GM18951 (cell line): ENCODE measurements around the gene APOBEC3G.

Experiments
- POLR2A ChIP-seq: IDR thresholded peaks from 4 replicates; pipeline ENCODE4 v1.6.1; 2011; ENCODE audit warnings: mild to moderate bottlenecking; ENCODE audit not compliant: insufficient read length, insufficient read depth; ENCODE audit errors: extremely low read depth
- in situ Hi-C: fragments of 300-500 bp; cut with MboI; formaldehyde crosslinking; loops from one replicate; pipeline ENCODE4 v1.12.0; 2022; ENCODE audit warnings: low sequenced_read_pairs, mixed read lengths, inconsistent platforms; ENCODE audit not compliant: unreplicated experiment

The APOBEC3G gene

DNA sequence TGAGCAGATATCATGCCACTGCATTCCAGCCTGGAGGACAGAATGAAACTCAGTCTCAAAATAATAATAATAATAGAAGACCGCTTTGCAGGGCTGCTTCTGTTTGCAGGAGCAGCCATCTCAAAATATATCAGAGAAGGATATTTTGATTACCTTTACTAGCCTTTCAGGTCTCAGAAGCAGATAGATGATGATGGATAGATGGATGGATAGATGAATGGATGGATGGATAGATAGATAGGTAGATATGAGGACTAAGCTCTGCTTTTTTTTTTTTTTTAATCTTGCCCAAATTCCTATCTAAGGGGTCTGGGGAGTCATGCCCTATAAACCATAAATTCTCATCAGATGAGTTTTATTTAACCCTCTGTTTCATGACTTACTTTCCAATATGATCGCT is 38.5 kb downstream of the APOBEC3G start:
- no peak for TF ChIP-seq POLR2A
- in situ Hi-C loops, result no loop called here

DNA sequence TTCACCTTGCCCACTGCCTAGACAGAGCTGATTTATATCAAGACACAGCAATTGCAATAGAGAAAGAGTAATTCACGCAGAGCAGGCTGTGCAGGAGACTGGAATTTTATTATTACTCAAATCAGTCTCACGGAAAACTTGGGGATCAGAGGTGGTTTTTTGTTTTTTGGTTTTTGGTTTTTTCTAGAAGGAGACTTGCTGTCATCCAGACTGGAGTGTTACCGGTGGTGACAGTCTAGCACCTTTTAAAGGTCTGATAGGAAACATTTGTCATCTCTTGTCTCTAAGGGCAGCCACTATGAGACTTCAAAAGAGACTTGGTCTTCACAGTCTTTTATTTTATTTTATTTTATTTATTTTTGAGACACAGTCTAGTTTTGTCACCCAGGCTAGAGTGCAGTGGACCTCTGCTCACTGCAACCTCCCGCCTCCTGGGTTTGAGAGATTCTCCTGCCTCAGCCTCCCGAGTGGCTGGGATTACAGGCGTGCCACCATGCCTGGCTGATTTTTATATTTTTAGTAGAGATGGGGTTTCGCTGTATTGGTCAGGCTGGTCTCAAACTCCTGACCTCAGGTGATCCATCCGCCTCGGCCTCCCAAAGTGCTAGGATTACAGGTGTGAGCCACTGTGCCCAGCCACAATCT is 39.0 kb downstream of the APOBEC3G start:
- TF ChIP-seq POLR2A, result no peak
- in situ Hi-C loops, result no loop called here

DNA sequence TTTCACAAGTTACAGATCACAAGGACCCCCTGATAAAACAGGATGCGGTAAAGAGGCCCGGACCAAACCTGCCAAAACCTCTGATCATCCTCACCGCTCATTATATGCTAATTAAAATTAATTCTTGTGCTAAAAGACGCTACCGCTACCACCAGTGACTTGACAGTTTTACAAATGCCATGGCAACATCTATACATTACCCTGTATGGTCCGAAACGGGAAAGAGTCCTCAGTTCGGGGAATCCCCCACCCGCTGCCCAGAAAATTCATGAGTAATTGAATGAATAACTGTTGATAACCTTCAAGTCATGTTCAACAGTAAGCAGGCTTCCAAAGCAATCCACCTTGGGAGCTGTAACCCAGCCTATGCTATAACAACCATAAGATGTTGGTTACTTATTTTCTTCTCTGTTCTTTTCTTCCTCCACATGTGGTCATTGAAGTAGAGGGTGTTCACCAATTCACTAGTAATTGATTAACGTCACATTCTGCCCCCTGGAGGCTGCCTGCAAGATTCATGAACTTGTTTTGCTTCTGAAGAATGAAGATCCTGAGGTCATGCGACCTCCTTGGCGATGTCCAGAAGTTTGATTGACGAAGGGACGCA is 40.6 kb downstream of the APOBEC3G start:
- TF ChIP-seq POLR2A, result no peak
- in situ Hi-C loops, result no loop called here

DNA sequence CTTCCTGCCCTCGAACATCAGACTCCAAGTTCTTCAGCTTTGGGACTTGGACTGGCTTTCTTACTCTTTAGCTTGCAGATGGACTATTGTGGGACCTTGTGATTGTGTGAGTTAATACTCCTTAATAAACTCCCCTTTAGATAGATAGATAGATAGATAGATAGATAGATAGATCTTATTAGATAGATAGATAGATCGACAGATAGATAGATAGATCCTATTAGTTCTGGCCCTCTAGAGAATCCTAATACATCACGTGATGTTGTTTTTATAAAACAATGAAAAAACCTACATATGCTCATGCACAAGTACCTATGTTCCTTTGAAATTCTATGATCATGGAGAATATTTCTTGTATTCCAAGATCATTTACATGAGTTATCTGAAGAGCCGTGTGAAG is 43.9 kb downstream of the APOBEC3G start:
- in situ Hi-C loops, result loop anchor here (5.0 kb wide), 1 partner anchor 109 kb away; the partner anchor contains the start of gene APOBEC3C
- TF ChIP-seq POLR2A, result no peak

DNA sequence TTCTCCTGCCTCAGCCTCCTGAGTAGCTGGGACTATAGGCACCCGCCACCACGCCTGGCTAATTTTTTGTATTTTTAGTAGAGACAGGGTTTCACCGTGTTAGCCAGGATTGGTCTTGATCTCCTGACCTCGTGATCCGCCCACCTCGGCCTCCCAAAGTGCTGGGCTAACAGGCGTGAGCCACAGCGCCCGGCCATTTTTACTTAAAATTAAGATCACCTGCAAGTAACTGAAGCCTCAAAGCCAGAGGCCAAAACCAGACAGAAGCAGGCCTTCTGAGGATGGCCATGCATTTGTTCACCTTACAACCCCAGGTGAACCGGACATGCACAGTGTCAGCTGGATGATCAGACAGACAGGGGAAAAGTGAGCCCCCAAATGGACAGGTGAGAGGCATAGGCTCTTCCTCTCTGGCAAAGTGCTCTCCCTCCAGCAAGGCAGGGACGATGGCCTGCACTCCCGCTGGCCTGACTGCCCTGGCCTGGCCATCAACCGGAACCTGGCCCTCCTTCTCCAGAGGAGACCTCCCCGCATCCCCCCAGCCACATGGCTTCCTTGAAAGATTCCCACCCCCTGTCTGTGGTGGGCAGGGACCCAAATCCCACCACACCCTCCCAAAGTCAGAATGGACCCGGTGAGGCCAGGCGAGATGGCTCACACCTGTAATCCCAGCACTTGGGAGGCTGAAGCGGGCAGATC is 45.8 kb downstream of the APOBEC3G start:
- in situ Hi-C loops, result loop anchor here (5.0 kb wide), 1 partner anchor 111 kb away; the partner anchor contains the start of gene APOBEC3C
- no peak for TF ChIP-seq POLR2A

DNA sequence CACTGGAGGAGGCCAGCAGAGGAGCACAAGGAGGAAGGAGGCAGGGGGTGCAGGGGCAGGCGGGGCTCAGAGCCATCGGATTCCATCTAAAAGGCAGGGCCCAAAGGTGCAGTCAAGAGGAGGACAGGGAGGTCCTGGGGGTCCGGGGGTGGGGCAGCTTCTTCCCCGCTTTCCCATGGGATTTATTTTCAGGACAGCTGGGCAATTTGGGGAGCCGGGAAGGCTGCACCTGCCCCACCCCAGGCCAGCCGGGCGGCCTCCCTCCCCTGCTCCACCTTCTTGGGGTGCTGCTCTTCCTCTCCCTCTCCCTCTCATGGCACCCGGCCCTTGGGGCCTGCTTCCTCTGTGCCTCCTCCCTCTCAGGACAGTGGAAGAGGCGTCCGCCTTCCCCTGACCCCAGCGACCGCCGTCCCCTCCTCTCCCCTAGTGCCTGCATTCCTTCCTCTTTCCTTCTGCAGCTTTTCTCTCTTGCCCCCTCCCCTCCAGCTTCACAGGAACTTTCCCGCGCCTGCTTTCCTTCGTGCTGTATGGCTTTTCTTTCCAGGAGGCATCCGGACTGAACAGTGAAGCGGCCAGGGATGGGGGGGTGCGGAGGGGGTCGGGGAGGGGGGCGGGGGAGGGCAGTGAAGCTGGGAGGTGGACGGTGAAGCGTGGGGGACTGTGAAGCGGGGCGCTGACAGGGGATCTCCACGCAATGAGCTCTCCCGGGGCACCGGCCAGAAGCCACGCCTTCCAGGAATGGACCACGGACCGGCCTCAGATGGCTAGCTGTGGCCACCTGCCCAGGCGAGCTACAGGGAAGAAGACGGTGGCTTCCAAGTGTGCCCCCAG is 46.9 kb downstream of the APOBEC3G start:
- in situ Hi-C loops, result loop anchor here (5.0 kb wide), 1 partner anchor 112 kb away; the partner anchor contains the start of gene APOBEC3C
- TF ChIP-seq POLR2A, result no peak

DNA sequence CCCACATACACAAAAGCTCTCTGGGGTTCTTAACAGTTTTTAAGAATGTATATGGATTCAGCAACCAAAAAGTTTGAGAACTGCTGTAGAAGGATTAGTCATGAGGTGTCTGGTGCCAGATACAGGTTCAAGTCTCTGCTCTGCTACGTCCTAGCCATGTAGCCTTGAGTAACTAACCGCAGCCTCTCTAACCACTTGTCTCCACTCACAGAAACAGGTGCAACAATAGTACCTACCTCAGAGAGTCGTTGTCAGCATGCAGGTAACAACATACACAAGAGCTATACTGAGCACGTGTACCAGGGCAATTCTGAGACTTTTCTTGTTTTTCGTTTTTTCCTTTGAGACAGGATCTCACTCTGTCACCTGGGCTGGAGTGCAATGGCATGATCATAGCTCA is 48.5 kb downstream of the APOBEC3G start:
- in situ Hi-C loops, result no loop called here
- TF ChIP-seq POLR2A, result no peak

DNA sequence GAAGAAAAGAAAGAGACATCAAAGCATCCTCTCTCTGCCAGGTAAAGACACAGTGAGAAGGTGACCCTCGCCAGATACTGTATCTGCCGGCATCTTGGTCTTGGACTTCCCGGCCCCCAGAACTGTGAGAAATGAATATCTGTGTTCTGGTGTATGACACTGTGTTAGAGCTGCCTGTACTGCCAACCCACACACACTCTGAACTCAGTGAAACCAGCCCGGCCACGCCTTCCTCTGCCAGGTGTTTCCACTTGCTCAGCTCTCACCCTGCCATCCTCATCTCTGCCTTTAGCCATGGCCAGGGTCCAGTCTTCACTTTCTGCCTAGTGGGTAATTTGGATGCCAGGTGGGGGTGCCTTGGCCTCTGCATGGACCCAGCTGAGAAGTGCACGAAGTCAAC is 51.4 kb downstream of the APOBEC3G start:
- TF ChIP-seq POLR2A, result no peak
- in situ Hi-C loops, result no loop called here

DNA sequence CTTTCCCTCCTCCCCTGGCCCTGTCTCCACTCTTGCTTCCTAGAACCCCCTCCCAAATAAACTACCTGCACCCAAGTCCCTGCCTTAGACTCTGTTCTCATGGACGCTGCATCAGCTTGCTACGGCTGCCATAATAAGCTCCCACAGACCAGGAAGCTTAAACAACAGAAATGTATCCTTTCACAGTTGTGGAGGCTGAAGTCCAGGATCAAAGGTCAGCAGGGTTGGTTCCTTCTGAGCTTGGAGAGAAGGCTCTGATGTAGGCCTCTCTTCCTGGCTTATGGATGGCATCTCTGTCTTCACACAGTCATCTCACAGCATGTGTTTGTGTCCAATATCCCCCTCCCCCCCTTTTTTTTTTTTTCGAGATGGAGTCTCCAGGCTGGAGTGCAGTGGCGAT is 52.0 kb downstream of the APOBEC3G start:
- in situ Hi-C loops, result no loop called here
- TF ChIP-seq POLR2A, result no peak

DNA sequence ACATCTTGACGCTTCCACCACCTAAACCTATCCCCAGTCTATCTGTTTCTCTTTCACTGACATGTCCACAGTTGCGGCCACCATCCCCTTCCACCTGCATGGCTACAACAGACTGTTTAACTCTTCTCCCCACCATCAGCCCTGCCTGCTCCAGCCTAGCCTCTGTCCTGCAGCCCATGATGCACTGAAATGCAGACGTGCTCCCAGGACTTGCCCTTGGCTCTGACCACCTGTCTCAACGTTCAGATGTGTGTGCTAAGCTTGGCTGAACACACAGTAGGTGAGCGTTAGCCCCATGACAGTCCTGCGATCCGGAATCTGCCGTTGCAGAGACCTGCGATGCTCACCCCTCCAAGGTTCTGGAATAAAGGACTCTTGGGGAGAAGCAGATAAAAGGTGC is 52.7 kb downstream of the APOBEC3G start:
- TF ChIP-seq POLR2A, result no peak
- in situ Hi-C loops, result no loop called here

DNA sequence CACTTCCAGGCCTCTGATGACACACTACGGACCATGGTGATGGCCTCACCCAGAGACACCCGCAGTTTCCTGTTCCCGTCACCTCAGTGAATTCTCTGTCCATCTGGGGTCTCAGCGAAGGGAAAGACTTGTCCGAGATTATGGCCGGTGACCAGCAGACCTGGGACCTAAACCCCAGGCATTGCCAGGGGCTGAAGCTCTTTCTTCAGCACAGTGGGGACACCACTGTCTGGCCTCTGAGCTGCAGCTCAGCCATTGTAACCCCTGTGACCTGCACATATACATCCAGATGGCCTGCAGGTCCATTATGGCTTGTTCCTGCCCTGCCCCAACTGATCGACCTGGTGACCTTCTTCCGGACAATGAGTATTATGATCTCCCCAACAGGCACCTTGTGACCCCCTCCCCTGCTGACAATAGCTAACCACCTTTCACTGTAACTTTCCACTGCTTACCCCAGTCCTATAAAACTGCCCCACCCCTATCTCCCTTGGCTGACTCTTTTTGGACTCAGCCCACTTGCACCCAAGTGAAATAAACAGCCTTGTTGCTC is 53.2 kb downstream of the APOBEC3G start:
- TF ChIP-seq POLR2A, result no peak
- in situ Hi-C loops, result no loop called here

DNA sequence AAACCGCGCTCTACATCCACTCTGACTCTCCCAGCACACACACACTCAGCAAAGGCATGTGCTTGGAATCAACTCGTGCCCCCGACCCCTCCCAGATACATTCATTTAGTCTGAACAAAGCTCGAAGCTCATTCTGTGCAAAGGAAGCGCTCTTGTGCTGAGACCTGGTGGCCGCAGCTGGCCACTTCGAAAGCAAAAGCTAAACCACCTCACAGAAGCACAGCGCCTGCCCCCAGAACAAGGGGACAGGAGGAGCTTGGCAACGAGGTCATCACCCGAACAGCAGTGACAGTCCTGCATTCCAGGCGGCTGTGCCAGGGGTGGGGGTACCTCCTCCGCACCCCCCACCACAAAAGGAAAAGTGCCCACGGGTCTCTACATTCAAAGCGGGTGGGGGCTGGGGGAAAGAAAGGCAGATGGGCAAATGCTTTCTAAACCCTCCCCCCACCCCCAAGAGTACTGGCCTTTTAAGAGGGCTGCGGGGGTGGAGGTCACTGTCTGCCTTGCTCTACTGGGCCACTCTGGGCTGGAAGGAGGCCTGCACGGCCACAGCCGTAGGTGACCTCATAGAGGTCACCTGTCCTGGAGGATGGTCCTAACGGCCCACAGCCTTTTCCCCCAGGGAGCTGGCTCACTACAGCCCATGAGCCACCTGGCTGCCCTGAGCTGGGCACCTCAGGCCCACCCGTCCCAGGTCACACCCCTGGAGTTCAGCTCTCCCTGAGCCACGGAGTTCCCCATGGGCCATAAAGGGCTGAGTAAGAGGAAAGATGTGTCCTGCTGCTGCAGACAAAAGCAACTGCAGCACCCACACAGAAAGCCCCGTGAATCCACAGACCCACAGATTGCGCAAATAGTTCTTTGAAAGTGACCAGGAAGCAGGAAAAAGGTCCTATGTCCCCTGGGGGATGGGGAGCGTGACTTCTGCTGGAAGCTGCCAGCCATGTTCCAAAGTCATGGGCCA is 54.1 kb downstream of the APOBEC3G start:
- in situ Hi-C loops, result no loop called here
- no peak for TF ChIP-seq POLR2A
